GM18517 (cell line): ENCODE data around the gene COX19.
A peak's percentile ranks its signal among the peaks of the same experiment; 100 is the strongest.

Experiments used
- ATAC-seq: cut with Tn5 transposase; IDR thresholded peaks from one replicate; pipeline ENCODE4 v1.9.1; 2021; ENCODE audit warnings: mild to moderate bottlenecking, moderate library complexity; ENCODE audit not compliant: unreplicated experiment

Gene COX19, protein sequence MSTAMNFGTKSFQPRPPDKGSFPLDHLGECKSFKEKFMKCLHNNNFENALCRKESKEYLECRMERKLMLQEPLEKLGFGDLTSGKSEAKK

DNA sequence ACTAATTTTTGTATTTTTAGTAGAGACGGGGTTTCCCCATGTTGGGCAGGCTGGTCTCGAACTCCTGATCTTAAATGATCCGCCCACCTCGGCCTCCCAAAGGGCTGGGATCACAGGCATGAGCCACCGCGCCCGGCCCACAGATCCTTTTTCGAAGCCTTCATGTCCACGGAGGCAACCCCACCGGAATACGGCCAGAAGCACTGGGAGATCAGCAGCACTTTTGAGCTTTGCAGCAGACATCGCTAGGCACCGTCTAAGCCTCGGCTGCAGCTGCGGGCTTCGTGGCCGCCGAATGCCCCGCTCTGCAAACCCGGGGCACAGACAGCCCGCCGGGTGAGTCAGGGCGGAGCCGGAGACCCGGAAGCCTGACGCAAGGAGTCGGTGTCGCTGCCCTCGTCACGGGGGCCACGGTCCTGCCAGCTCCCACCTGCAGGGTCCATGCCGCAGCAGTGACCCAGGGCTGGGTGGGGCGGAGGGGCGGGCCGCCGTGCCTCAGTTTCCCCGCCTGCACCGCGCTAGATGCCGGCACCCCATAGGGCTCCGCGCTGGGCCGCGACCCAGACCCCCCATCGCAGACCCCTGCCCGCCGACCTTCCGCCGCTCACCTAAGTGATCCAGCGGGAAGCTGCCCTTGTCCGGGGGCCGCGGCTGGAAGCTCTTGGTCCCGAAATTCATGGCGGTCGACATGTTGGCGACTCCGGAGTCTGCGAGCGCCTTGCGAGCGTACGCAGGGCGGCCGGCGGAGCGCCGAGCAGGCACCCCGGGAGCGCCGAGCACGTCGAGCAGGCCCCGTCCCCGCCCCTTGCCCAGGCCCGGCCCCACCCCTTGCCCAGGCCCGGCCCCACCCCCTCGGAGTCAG lies at the start of gene COX19:
Gene COX19, minus strand, starts transcription at position 730 of the 862 bp plus-strand sequence. Its CDS starts 40 bp downstream, at position 690.
- ATAC-seq: peak; percentile 50

DNA sequence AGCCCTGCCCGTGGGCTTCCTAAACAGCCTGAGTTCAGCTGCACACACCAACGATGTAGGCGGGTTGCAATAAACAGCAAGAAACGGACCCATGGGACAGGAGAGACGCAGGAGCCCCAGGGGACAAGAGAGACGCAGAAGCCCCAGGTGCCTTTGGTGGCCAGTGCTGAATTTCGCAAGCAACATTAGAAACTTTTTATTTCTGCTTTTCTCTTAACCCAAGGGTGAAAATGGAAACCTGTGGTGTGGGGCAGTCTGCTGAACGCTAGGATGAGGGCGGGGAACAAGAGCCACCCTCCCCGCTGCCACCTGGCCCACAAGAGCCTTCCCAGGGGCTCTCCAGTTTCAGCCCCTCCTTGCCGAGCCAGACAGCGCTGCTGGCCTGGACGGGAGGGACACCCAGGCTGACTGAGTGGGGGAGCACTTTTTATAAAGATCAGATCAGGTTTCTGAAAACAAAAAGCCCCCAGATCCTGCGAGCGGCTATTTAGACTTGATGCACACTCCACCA lies 49.0 kb upstream of the COX19 start:
- peak; percentile 60 for ATAC-seq

DNA sequence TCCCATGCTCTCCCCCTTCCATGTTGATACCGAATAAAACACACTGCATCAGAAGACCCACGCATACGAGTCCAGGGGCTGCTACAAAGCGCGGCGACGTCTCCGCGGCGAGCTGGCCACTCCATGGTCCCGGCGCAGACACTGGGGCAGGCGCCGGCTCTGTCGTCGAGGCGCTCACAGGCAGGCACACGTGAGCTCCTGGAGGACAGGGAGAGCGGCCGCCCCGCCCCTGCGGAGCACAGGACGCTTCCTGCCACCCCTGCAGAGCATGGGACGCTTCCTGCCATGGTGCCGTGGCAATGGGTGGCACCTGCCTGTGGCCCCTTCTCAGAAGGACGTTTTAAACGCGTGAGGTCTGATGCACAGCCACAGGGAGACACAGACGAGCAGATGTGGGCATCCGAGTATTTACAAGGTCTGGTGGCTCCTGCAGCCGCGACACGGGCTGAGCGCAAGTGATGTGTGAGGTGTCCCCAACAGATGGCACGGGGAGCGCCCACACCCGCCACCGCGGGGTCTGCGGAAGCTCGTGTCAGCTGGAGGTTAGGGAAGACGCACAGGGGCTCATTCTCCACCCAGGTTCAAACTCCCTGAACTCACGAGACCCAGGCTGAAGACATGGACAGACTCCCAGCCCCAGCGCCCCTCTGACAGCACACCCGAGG lies 47.6 kb upstream of the COX19 start:
- no peak for ATAC-seq

DNA sequence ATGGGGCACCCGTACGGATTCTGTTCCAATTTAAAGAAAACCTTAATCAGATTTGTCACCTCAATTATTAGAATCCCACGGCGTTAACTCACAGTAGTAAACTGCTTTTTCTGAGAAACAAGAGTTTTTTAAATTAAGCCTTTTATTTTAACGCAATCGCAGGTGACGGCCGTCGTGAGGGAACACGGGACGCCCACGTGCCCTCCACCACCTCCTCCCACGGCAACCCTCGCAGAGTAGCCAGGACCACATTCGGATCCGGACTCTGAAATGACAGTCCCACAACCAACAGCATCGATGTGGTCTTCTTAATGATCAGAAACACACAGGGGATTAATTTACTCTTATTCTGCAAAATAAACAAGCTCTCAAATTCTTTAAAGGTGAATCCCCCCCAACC lies 47.0 kb upstream of the COX19 start:
- no peak for ATAC-seq

DNA sequence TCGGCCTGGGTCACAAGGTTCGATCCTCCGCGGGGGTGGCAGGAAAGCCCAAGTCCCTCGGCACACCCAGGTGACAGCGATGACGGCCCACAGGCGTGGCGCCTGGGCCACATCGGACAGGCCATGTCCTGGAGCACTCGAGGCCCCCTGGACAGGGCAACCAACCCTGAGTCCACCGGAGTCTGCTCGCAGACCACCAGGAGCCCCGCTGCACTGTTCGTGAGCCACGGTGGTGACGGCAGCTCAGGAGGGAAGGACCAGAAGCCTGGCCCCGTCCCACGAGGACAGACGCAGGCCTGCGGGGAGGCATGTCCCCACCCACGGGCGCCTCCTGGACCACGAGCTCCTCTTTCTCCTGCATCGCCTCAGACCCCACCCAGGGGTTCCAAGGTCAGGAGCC lies 46.6 kb upstream of the COX19 start:
- ATAC-seq: no peak

DNA sequence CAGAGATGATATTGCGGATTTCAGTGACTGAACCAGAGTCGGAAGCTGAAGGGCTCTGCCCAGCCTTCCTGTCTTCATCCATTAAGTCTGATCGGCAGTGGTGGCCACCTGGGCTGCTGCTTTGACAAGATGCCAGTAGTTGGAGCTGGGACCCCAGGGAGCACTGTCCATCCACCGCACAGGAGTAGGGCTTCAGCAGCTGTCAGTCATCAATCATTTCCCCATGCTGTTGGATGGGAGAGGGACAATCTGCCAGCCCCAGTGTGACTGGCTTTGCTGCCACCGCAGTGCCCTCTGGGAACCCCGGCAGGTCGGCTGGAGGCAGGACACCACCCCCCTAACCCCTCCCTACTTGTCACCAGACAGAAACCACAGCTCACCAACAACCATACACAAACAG lies 46.0 kb upstream of the COX19 start:
- no peak for ATAC-seq

DNA sequence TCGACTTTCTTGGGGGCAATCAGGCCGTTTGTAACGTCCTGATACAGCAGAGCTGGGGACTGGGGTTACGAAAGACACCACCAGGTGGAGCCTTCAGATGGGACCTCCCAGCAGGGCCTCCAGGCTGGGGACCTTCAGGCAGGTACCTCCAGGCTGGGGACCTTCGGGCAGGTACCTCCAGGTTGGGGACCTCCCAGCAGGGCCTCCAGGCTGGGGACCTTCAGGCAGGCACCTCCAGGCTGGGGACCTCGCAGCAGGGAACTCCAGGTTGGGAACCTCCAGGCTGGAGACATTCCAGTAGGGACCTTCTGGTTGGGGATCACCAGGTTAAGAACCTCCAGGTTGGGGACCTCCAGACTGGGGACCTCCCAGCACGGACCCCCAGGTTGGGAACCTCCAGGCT lies 45.5 kb upstream of the COX19 start:
- ATAC-seq: no peak

DNA sequence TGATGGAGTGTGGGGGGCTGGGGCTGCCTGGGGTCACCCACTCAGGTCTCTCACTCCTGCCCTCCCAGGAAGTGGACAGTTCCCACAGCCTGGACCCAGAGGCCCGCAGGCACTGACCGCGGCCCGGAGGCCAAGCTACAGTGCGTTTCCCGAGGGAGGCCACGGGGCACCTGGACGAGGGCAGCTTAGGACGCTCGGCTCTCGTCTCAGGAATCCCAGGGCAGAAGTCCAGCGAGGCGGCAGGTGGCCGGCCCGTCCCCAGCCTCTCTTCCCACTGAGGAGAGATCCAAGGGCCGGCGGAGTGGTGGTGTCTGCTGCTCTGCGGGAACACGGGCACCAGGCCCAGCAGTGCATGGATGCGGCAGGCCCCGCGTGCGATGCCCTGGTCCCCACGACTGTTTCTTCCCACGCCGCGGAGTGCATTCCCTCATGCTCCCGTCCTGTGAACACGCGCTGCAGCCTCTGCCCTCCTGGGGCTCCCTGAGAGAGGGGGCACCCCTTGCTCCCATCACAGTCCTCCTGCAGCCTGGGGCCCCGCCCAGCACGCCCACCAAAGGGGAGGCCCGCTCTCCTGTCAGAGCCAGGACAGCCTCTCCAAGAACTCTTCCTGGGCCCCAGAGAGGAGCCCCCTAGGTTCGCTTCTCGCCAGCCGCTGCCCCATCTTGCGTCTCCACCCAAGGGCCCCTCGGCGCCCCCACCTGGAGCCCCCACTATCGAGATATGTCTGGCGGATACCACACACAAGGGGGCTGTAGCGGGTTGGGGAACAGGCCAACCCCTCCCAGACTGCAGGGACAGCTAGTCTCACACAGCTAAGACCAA lies 44.7 kb upstream of the COX19 start:
- ATAC-seq: no peak

DNA sequence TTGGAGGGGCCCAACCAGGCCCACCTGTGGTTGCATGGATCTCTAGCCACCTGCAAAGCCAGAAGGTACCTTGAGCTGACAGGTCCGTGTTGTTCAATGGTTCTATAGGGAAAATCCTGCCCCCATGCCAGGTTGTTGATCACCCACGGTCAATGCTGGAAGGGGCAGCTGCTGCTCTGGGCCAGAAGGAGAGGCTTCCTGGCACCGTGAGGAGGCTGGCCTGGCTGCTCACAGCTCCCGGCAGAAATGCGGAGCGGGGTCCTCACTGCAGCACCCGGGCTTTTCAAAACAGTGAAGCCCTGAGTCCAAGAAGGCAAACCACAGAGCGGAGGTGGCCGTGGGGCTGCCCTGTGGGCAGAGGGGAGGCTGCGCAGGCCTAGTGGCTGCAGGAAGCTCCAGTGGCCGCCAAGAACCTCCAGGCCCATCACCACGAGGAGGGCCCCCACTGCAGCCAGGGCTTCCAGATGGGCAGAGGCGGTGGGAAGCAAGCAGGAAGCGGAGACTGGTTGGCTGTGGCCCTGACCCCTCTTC lies 44.0 kb upstream of the COX19 start:
- ATAC-seq: no peak

DNA sequence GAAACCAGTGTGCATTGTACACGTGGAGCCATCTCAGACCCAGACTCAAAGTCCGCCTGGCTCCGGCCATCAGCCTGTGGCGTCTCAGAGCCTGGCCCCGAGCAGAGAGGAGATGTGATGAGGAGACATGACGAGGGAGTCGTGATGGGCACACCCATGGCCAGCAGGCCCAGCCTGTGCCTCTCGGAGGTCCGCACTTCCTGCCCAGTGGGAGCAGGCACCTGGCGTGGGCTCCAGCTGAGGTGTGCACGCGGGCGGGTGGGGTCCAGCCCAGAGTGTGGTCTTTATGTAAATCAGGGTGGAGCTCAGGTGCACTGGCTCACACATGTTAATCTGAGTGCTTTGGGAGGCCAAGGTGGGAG lies 43.0 kb upstream of the COX19 start:
- no peak for ATAC-seq

DNA sequence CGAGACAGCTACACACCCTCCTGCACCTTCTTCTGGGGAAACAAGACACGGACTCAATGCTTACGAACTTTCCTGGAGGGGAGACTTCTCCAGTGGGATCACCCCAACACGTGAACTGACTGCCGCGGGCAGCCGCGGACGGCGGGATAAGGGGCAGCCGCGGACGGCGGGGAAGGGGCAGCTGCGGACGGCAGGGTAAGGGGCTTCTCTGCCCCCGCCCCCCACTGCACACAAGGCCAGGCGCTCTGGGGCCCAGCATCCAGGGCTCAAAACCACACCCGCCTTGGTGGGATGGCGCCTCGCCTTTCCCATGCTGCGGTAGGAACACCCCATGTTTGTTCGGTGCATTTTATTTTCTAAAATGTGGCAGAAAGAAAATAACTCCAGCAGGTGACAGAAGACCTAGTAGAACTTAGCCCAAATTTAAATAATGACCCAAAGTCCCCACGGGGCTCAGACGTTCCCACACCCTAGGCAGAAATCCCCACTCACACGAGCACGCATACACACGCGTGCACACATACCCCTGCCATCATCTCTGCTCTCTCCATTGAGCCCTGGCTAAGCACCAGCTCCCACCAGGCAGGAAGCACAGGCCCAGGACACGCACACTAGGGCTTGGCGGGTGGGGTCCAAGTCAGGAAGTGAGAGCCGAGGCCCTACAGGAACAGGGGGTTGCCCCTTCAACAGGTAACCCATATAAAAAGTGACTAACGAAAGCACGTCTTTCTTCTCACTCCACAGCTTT lies 42.4 kb upstream of the COX19 start:
- ATAC-seq: no peak

DNA sequence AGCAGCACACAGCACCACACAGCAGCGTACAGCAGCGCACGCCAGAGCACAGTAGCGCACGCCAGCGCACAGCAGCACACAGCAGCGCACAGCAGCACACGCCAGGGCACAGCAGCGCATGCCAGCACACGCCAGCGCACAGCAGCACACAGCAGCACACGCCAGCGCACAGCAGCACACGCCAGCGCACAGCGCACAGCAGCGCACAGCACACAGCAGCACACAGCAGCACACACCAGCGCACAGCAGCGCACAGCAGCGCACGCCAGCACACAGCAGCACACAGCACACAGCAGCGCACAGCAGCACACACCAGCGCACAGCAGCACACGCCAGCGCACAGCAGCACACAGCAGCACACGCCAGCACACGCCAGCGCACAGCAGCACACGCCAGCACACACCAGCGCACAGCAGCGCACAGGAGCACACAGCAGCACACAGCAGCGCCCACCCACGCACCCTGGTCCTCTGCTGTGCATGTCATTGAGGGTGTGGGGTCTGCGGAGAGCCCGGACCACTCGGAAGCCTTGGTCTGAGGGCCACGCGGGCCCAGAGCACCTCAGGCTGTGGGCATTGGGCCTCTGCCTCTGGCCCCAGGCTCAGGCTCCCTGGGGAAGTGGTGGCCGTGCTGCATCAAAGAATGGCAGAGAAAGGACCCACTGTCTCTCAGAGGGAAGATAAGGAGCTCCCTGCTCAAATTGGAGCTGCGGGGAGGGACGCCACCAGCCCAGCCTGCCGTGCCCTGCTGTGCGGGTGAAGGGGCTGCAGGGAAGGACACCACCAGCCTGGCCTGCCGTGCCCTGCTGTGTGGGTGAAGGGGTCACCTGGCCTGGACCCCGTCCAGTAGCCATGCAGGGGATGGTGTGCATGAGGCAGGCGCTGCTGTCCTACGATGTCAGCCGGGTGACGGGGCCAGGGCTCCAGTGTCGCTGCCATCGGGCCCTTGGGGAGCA lies 41.5 kb upstream of the COX19 start:
- no peak for ATAC-seq

DNA sequence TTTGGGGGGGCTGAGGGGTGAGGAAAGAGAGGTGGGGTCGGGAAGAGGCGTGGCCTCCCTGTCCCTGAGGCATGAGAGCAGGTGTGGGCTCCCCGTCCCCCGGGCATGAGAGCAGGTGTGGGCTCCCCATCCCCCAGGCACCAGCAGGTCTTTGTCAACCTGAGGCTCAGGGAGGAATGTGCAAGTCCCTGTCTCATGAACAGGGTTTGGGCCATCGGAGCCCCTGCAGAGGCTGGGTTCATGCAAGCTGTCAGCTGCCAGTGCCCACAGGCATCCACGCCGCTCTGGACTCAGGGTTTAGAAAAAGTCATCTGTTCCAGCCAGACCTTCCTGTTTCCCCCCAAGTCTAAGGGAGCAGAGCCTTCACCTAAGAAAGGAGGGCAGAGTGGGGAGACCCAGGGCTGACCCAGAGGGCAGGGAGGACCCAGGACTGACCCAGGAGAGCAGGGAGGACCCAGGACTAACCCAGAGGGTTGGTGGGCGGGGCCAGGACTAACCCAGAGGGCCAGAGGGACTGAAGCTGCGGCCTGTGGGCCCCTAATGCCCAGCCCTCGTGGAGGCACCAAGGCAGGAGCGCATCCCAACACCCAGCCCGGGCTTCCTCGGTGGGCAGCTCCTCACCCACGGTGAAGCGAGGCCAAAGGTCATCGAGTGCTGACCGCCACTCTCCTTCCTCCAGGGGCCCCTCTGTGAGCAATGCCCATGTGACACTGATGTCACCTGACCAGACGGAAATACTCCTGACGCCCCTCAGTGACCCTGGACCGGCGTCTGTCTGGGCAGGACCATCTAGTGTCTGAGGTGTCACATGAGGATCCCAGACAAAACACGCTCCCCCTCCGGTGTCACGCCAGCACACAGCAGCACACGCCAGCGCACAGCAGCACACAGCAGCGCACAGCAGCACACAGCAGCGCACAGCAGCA lies 40.1 kb upstream of the COX19 start:
- ATAC-seq: no peak

DNA sequence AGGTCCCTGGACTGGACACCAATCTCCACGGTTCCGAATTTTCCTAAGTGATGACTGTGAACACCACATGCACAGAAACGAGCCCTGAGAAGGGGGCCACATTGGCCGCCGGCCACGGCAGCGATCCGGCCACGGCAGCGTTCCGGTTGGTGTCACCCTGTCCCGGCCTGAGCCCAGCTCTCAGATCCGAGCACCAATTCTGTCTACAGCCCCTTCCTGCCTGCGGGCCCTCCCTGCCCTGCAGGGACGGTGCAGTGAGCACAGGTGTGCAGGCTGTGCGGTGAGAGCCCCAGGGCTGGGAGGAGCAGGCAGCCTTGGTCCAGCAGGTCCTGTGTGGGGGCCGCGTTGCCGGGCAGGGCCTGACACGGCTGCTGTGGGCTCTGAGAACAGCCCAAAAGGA lies 39.3 kb upstream of the COX19 start:
- no peak for ATAC-seq

DNA sequence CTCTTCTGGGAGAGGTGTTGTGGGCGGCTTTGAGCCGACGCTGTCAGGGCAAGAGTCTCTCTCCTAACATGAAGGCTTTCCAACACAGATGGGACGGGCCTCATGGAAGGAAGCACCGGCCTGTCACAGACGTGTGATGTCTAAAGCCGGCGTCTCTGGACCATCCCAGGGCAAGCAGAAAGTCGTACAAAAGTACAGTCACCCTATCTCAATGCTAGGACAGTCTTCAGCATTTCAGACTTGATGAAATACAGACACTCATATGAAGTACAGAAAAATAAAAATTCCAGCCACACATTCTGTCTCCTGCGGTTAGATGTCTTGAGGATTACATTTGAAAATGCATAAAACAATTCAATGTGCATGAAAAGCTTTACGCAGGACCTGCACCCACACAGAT lies 38.2 kb upstream of the COX19 start:
- no peak for ATAC-seq

DNA sequence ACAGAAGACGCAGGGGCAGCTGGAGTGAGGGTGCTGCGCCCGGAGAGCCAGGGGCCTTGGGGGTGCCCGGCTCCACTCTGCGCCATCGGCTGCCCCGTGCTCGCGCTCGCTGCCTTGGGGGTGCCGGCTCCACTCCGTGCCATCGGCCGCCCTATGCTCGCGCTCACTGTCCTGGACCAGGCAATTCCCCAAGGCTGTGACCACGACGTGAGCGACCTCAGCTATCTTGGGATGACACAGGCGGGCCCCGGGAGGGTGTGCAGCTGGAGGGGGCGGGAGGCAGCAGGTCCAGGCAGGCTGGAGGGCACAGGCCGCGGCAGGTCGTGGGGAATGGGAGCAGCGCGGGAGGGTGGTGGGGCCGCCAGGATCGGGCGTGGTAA lies 37.4 kb upstream of the COX19 start:
- ATAC-seq: no peak

DNA sequence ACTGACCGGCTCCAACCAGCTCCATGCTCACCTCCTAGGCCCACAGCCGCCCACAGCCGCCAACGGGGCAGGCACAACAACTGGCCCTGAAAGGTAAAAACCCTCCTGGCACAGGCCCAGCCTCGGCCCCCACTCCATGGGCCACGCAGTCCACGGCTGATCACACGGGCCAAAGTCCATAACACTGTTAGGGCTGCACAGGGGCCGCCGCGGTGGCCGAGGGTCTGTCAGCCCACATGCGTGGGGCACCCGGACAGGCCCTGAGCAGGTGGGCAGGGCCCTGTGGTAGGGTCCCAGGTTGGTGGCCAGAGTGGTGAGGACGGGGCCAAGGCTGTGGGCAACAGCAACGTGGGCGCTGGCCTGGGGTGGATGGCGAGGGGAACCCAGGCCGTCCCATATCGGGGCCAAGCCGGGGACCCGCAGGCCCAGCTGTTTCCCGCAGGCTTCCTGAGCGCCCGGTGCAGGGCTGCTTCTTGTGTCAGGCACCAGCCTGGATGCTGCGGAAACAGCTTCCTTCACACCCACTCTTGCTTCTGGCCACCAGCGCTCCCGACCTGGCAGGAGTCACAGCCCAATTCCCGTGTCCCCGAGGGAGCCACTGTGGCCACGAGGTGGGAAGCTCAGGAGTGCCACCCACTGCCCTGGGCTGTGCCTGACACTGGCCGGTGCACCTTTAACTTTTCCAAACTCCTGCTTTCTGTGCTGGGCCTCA lies 36.8 kb upstream of the COX19 start:
- peak; percentile 9 for ATAC-seq
